ENCODE results near the gene USH1C.

The USH1C gene

DNA sequence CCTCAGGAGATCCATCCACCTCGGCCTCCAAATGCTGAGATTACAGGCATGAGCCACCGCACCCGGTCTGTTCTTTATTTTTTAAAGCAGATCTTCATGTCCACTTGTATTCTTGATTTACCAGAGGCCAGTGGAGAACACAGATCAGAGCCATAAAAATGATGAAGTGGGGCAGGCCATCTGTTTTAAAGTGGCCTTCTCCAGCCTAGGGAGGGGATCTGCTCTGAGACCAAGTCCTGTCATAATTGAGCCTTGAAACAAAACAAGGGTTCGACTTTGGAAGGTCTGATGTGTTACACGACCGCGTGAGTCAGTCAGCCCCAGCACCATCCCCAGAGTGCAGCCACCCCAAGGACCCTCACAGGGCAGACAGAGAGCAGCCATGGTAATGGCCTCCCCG, 95.1 kb downstream of the USH1C start:
- no peak for ATAC-seq
- no peak for TF ChIP-seq ZFP30 (CRISPR knock-in tag; IDR thresholded peaks at IDR 0.05)
- no peak for TF ChIP-seq ESRRG (CRISPR knock-in tag; IDR thresholded peaks at IDR 0.05)
- TF ChIP-seq, protein P1, sequence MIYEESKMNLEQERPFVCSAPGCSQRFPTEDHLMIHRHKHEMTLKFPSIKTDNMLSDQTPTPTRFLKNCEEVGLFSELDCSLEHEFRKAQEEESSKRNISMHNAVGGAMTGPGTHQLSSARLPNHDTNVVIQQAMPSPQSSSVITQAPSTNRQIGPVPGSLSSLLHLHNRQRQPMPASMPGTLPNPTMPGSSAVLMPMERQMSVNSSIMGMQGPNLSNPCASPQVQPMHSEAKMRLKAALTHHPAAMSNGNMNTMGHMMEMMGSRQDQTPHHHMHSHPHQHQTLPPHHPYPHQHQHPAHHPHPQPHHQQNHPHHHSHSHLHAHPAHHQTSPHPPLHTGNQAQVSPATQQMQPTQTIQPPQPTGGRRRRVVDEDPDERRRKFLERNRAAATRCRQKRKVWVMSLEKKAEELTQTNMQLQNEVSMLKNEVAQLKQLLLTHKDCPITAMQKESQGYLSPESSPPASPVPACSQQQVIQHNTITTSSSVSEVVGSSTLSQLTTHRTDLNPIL (CRISPR knock-in tag; IDR thresholded peaks at IDR 0.05; ENCODE audit: low read depth), result no peak
- TF ChIP-seq BACH2 (CRISPR knock-in tag; IDR thresholded peaks at IDR 0.05; ENCODE audit: borderline replicate concordance), result no peak
- TF ChIP-seq, protein P2, sequence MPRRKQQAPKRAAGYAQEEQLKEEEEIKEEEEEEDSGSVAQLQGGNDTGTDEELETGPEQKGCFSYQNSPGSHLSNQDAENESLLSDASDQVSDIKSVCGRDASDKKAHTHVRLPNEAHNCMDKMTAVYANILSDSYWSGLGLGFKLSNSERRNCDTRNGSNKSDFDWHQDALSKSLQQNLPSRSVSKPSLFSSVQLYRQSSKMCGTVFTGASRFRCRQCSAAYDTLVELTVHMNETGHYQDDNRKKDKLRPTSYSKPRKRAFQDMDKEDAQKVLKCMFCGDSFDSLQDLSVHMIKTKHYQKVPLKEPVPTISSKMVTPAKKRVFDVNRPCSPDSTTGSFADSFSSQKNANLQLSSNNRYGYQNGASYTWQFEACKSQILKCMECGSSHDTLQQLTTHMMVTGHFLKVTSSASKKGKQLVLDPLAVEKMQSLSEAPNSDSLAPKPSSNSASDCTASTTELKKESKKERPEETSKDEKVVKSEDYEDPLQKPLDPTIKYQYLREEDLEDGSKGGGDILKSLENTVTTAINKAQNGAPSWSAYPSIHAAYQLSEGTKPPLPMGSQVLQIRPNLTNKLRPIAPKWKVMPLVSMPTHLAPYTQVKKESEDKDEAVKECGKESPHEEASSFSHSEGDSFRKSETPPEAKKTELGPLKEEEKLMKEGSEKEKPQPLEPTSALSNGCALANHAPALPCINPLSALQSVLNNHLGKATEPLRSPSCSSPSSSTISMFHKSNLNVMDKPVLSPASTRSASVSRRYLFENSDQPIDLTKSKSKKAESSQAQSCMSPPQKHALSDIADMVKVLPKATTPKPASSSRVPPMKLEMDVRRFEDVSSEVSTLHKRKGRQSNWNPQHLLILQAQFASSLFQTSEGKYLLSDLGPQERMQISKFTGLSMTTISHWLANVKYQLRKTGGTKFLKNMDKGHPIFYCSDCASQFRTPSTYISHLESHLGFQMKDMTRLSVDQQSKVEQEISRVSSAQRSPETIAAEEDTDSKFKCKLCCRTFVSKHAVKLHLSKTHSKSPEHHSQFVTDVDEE (CRISPR knock-in tag; IDR thresholded peaks at IDR 0.05), result no peak
- TF ChIP-seq ZNF8 (CRISPR knock-in tag; IDR thresholded peaks at IDR 0.05), result no peak
- no peak for TF ChIP-seq CSDC2 (CRISPR knock-in tag; IDR thresholded peaks at IDR 0.05)
- no peak for TF ChIP-seq TCF4 (CRISPR knock-in tag; IDR thresholded peaks at IDR 0.05; ENCODE audit: borderline replicate concordance)
- no peak for TF ChIP-seq ARNTL (CRISPR knock-in tag; IDR thresholded peaks at IDR 0.05; ENCODE audit: borderline replicate concordance, low read depth)
- TF ChIP-seq ZC3H10 (CRISPR knock-in tag; IDR thresholded peaks at IDR 0.05), result no peak
- no peak for TF ChIP-seq TOX (CRISPR knock-in tag; IDR thresholded peaks at IDR 0.05; ENCODE audit: borderline replicate concordance)
- no peak for TF ChIP-seq ZFP3 (CRISPR knock-in tag; IDR thresholded peaks at IDR 0.05)
- no peak for TF ChIP-seq ZNF70 (CRISPR knock-in tag; IDR thresholded peaks at IDR 0.05)
- TF ChIP-seq, protein P3, sequence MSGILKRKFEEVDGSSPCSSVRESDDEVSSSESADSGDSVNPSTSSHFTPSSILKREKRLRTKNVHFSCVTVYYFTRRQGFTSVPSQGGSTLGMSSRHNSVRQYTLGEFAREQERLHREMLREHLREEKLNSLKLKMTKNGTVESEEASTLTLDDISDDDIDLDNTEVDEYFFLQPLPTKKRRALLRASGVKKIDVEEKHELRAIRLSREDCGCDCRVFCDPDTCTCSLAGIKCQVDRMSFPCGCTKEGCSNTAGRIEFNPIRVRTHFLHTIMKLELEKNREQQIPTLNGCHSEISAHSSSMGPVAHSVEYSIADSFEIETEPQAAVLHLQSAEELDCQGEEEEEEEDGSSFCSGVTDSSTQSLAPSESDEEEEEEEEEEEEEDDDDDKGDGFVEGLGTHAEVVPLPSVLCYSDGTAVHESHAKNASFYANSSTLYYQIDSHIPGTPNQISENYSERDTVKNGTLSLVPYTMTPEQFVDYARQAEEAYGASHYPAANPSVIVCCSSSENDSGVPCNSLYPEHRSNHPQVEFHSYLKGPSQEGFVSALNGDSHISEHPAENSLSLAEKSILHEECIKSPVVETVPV (CRISPR knock-in tag; IDR thresholded peaks at IDR 0.05), result no peak

DNA sequence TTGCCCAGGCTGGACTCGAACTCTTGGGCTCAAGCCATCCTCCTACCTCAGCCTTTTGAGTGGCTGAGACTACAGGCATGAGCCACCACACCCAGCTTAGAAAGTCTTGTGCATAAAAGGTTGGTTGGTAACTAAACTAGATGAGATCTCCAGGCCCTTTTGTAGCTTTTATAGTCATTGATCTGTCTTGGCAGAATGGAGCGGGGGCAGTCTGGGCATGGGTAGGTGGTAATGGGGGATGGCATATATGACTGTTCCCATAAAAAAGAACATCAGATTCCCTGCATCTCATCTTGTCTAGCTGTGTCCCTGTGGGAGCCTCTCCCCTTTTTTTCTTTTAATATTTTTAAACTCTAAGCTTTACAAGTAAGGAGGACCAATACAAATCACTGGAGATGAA, 97.7 kb downstream of the USH1C start:
- ATAC-seq, result no peak
- TF ChIP-seq, protein P2 (CRISPR knock-in tag; IDR thresholded peaks at IDR 0.05), result no peak
- no peak for TF ChIP-seq ZFP3 (CRISPR knock-in tag; IDR thresholded peaks at IDR 0.05)
- TF ChIP-seq ESRRG (CRISPR knock-in tag; IDR thresholded peaks at IDR 0.05), result no peak
- TF ChIP-seq GLIS3 (CRISPR knock-in tag; IDR thresholded peaks at IDR 0.05), result no peak
- no peak for TF ChIP-seq ISL1 (CRISPR knock-in tag; IDR thresholded peaks at IDR 0.05)
- no peak for TF ChIP-seq BACH2 (CRISPR knock-in tag; IDR thresholded peaks at IDR 0.05; ENCODE audit: borderline replicate concordance)
- no peak for TF ChIP-seq ZFP30 (CRISPR knock-in tag; IDR thresholded peaks at IDR 0.05)
- TF ChIP-seq PPARA (CRISPR knock-in tag; IDR thresholded peaks at IDR 0.05; ENCODE audit: borderline replicate concordance), result no peak
- TF ChIP-seq, protein P4, sequence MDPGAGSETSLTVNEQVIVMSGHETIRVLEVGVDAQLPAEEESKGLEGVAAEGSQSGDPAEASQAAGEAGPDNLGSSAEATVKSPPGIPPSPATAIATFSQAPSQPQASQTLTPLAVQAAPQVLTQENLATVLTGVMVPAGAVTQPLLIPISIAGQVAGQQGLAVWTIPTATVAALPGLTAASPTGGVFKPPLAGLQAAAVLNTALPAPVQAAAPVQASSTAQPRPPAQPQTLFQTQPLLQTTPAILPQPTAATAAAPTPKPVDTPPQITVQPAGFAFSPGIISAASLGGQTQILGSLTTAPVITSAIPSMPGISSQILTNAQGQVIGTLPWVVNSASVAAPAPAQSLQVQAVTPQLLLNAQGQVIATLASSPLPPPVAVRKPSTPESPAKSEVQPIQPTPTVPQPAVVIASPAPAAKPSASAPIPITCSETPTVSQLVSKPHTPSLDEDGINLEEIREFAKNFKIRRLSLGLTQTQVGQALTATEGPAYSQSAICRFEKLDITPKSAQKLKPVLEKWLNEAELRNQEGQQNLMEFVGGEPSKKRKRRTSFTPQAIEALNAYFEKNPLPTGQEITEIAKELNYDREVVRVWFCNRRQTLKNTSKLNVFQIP (CRISPR knock-in tag; IDR thresholded peaks at IDR 0.05; ENCODE audit: borderline replicate concordance, low read depth), result no peak
- TF ChIP-seq TOX (CRISPR knock-in tag; IDR thresholded peaks at IDR 0.05; ENCODE audit: borderline replicate concordance), result no peak
- TF ChIP-seq TCF4 (CRISPR knock-in tag; IDR thresholded peaks at IDR 0.05; ENCODE audit: borderline replicate concordance), result no peak
- TF ChIP-seq, protein P3 (CRISPR knock-in tag; IDR thresholded peaks at IDR 0.05), result no peak
- no peak for TF ChIP-seq CSDC2 (CRISPR knock-in tag; IDR thresholded peaks at IDR 0.05)
- TF ChIP-seq, protein P5, sequence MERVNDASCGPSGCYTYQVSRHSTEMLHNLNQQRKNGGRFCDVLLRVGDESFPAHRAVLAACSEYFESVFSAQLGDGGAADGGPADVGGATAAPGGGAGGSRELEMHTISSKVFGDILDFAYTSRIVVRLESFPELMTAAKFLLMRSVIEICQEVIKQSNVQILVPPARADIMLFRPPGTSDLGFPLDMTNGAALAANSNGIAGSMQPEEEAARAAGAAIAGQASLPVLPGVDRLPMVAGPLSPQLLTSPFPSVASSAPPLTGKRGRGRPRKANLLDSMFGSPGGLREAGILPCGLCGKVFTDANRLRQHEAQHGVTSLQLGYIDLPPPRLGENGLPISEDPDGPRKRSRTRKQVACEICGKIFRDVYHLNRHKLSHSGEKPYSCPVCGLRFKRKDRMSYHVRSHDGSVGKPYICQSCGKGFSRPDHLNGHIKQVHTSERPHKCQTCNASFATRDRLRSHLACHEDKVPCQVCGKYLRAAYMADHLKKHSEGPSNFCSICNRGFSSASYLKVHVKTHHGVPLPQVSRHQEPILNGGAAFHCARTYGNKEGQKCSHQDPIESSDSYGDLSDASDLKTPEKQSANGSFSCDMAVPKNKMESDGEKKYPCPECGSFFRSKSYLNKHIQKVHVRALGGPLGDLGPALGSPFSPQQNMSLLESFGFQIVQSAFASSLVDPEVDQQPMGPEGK (CRISPR knock-in tag; IDR thresholded peaks at IDR 0.05; ENCODE audit: borderline replicate concordance), result no peak
- no peak for TF ChIP-seq OSR1 (CRISPR knock-in tag; IDR thresholded peaks at IDR 0.05)
- no peak for TF ChIP-seq ARNTL (CRISPR knock-in tag; IDR thresholded peaks at IDR 0.05; ENCODE audit: borderline replicate concordance, low read depth)
- TF ChIP-seq, protein P1 (CRISPR knock-in tag; IDR thresholded peaks at IDR 0.05; ENCODE audit: low read depth), result no peak
- TF ChIP-seq ZNF70 (CRISPR knock-in tag; IDR thresholded peaks at IDR 0.05), result no peak

Data from SK-N-SH treated with all-trans-retinoic acid at 6 μM for 48 hours (cell line).